Middle frontal gyrus (tissue), 1 donor: ENCODE results near the gene RBP5.

ENCODE experiments used
- DNase-seq: peaks from one replicate; pipeline ENCODE4 v3.0.0-alpha.2; 2015; ENCODE audit warnings: low spot score; ENCODE audit errors: extremely low spot score

RBP5 gene

GRCh38 chr12:7102582-7102981, 26.1 kb downstream of the RBP5 start:
- no peak for DNase-seq

- DNase-seq, result no peak
Measured at GRCh38 chr12:7101694-7102131, 27.0 kb downstream of the RBP5 start.

- no peak for DNase-seq
Measured at GRCh38 chr12:7101047-7101693, 27.5 kb downstream of the RBP5 start.

- no peak for DNase-seq
Measured at GRCh38 chr12:7100239-7100638, 28.4 kb downstream of the RBP5 start.

GRCh38 chr12:7099290-7099996, 29.2 kb downstream of the RBP5 start:
- no peak for DNase-seq

- DNase-seq, result no peak
Measured at GRCh38 chr12:7096979-7097378, 31.7 kb downstream of the RBP5 start.

- no peak for DNase-seq
Measured at GRCh38 chr12:7096006-7096932, 32.4 kb downstream of the RBP5 start.

GRCh38 chr12:7093892-7094291, 34.8 kb downstream of the RBP5 start:
- DNase-seq, result no peak

GRCh38 chr12:7093486-7093885, 35.2 kb downstream of the RBP5 start:
- DNase-seq, result no peak

- DNase-seq, result no peak
Measured at GRCh38 chr12:7092986-7093460, 35.7 kb downstream of the RBP5 start.

- DNase-seq, result peak; percentile 16
Measured at GRCh38 chr12:7092229-7092985, 36.3 kb downstream of the RBP5 start, which contains the start of gene C1R. TSS of gene C1R (minus strand) at chr12:7092445. CDS start at chr12:7092388, 57 bp downstream.

- no peak for DNase-seq
Measured at GRCh38 chr12:7091660-7092228, 36.9 kb downstream of the RBP5 start.

- DNase-seq, result no peak
Measured at GRCh38 chr12:7091171-7091570, 37.5 kb downstream of the RBP5 start.

GRCh38 chr12:7090222-7090998, 38.3 kb downstream of the RBP5 start:
- no peak for DNase-seq

GRCh38 chr12:7089196-7089871, 39.4 kb downstream of the RBP5 start:
- DNase-seq, result no peak

- no peak for DNase-seq
Measured at GRCh38 chr12:7083125-7083524, 45.6 kb downstream of the RBP5 start.

- DNase-seq, result no peak
Measured at GRCh38 chr12:7081037-7081436, 47.7 kb downstream of the RBP5 start.

GRCh38 chr12:7079826-7080125, 48.9 kb downstream of the RBP5 start:
- no peak for DNase-seq

- no peak for DNase-seq
Measured at GRCh38 chr12:7078163-7078562, 50.5 kb downstream of the RBP5 start.
